Measurements from ENCODE around the gene RAP1GAP2. TPM values are rescaled to one million over a fixed set of nuclear protein-coding genes. Genes with fewer than 3 reads are reported as not detected.
"Not testable (repeated sequence)": the region's sequence is repeated elsewhere in the genome, so short reads cannot be mapped to it uniquely, and the experiment has no call there.

The RAP1GAP2 gene
- total RNA-seq, 4 donors from 2014 or later, result 4.6 to 8.0 (median 5.6) TPM

DNA sequence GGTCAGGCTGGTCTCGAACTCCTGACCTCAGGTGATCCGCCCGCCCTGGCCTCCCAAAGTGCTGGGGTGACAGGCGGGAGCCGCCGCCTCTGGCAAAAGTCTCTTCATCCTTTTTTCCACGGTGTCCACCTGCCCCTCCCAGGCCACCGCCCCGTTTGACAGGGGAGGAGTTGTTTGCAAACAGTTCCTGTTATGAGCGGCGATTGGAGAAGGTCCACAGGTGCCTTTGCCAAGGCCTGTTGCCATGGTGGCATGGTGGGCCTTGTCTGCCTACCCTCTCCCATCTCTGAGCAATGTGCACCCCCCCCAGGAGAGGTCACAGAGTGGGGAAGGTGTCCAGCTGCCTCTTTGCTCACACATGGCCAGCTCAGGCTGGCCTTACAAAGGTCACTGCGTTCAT lies 16.0 kb upstream of the RAP1GAP2 start:
- DNase-seq (ENCODE audit: low spot score) (no peak), ATAC-seq (ENCODE audit: low FRiP score) (no peak)
- TF ChIP-seq, protein P1, sequence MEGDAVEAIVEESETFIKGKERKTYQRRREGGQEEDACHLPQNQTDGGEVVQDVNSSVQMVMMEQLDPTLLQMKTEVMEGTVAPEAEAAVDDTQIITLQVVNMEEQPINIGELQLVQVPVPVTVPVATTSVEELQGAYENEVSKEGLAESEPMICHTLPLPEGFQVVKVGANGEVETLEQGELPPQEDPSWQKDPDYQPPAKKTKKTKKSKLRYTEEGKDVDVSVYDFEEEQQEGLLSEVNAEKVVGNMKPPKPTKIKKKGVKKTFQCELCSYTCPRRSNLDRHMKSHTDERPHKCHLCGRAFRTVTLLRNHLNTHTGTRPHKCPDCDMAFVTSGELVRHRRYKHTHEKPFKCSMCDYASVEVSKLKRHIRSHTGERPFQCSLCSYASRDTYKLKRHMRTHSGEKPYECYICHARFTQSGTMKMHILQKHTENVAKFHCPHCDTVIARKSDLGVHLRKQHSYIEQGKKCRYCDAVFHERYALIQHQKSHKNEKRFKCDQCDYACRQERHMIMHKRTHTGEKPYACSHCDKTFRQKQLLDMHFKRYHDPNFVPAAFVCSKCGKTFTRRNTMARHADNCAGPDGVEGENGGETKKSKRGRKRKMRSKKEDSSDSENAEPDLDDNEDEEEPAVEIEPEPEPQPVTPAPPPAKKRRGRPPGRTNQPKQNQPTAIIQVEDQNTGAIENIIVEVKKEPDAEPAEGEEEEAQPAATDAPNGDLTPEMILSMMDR (IDR thresholded peaks at IDR 0.05), result no peak

GRCh38 chr17:2780931-2781454 lies 15.2 kb upstream of the RAP1GAP2 start:
- ATAC-seq (ENCODE audit: low FRiP score) (no peak), DNase-seq (ENCODE audit: low spot score) (no peak)
- TF ChIP-seq, protein P1 (IDR thresholded peaks at IDR 0.05), result no peak

DNA sequence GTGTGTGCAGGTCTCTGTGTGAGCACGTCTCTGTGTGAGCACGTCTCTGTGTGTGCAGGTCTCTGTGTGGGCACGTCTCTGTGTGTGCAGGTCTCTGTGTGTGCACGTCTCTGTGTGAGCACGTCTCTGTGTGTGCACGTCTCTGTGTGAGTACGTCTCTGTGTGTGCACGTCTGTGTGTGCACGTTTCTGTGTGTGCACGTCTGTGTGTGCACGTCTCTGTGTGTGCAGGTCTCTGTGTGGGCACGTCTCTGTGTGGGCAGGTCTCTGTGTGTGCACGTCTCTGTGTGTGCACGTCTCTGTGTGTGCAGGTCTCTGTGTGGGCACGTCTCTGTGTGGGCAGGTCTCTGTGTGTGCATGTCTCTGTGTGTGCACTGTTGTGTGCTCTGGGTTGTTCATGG lies 14.6 kb upstream of the RAP1GAP2 start:
- DNase-seq (ENCODE audit: low spot score); ATAC-seq (ENCODE audit: low FRiP score): not testable (repeated sequence)

DNA sequence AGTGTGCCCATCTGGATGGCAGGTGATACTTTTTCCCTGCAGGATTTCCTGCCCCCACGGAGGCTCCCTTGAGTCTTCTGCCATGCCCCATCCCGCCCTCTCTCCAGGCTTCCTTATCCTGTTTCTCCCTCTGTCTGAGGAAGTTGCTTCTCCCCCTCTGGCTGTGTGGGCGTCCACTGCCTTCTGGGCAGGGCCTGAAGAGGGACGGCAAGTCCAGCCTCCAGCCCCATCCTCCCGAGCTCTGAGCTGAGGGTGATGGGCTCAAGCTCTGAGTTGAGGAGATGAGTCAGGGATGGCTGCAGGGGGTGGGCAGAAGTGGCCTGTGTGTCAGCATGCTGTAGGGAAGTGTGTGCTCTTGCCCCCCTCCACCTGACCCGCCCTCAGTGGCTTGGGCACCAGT lies 14.2 kb upstream of the RAP1GAP2 start:
- TF ChIP-seq, protein P1 (IDR thresholded peaks at IDR 0.05), result no peak
- DNase-seq (ENCODE audit: low spot score) (no peak), ATAC-seq (ENCODE audit: low FRiP score) (no peak)

GRCh38 chr17:2783310-2784030 lies 12.8 kb upstream of the RAP1GAP2 start:
- ATAC-seq (ENCODE audit: low FRiP score), result no peak
- TF ChIP-seq, protein P1 (IDR thresholded peaks at IDR 0.05), result no peak
- DNase-seq (ENCODE audit: low spot score), result no peak

DNA sequence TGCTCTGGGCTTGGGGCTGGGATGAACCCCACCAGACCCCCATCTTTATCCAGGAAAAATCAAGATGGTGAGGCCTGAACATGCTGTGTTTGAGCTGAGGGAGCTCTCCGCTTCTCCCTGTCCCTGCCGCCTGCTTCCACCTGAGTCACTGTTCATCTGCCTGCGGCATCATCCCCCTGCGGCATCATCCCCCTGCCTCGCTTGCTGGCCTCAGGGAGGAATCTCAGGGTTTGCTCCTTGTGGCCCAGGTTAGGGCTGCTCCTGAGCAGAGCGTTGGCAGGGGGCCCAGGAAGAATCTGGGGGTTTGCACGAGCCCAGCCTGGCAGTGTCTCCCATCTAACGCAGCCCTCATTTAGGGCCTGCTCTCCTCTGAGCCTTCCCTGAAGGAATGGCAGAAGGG lies 11.4 kb upstream of the RAP1GAP2 start:
- no peak for DNase-seq (ENCODE audit: low spot score)
- no peak for ATAC-seq (ENCODE audit: low FRiP score)

GRCh38 chr17:2785376-2785775 lies 10.9 kb upstream of the RAP1GAP2 start:
- not testable (repeated sequence) for ATAC-seq (ENCODE audit: low FRiP score)

More for the DNA sequence above, 11.4 kb upstream of the RAP1GAP2 start:
- TF ChIP-seq, protein P1 (IDR thresholded peaks at IDR 0.05), result no peak

GRCh38 chr17:2786176-2786881 lies 9.9 kb upstream of the RAP1GAP2 start:
- DNase-seq (ENCODE audit: low spot score) (peak; percentile 50), ATAC-seq (ENCODE audit: low FRiP score) (peak; percentile 80)
- TF ChIP-seq, protein P1 (IDR thresholded peaks at IDR 0.05), result no peak

More at GRCh38 chr17:2785376-2785775, 10.9 kb upstream of the RAP1GAP2 start:
- DNase-seq (ENCODE audit: low spot score), result not testable (repeated sequence)

Data from omental fat pad (tissue), 4 donors.